Measurements from ENCODE around the gene RBM20.

The RBM20 gene

GRCh38 chr10:110671788-110672579 is 27.8 kb downstream of the RBM20 start:
- TF ChIP-seq, protein P1, sequence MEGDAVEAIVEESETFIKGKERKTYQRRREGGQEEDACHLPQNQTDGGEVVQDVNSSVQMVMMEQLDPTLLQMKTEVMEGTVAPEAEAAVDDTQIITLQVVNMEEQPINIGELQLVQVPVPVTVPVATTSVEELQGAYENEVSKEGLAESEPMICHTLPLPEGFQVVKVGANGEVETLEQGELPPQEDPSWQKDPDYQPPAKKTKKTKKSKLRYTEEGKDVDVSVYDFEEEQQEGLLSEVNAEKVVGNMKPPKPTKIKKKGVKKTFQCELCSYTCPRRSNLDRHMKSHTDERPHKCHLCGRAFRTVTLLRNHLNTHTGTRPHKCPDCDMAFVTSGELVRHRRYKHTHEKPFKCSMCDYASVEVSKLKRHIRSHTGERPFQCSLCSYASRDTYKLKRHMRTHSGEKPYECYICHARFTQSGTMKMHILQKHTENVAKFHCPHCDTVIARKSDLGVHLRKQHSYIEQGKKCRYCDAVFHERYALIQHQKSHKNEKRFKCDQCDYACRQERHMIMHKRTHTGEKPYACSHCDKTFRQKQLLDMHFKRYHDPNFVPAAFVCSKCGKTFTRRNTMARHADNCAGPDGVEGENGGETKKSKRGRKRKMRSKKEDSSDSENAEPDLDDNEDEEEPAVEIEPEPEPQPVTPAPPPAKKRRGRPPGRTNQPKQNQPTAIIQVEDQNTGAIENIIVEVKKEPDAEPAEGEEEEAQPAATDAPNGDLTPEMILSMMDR (IDR thresholded peaks at IDR 0.05; ENCODE audit: low read depth, low read length): peak; percentile 96
- Histone ChIP-seq H3K36me3 (no peaks in the 10 kb centered on the region; the same call in 1 of the 2 replicates), H3K27ac (peak overlapping the region; percentile 76), H3K4me3 (ENCODE audit: low read depth, low read length) (peak overlapping the region; percentile 90), H3K9me3 (ENCODE audit: severe bottlenecking) (no peaks in the 10 kb centered on the region), H3K27me3 (ENCODE audit: insufficient read depth, low read depth, severe bottlenecking) (no peaks in the 10 kb centered on the region)
- DNase-seq: peak; percentile 90

DNA sequence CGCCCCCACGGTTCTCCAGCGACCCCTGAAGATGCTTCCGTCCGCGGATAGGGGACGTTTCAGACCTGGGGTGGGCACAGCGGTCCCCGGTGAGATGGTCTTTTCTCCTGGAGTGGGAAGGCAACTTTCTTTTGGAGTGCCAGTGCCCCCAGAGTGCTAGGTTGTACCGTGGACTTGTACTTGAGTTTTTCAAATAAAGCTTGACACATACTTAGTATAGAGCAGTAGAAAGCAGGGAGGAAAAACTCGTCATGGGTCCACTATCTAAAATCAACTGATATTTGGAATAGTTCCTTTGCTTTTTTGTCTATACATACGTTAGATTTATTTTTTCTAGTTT is 28.4 kb downstream of the RBM20 start:
- H3K36me3 ChIP-seq: no peaks in the 10 kb centered on the region; the same call in 1 of the 2 replicates
- no peaks in the 10 kb centered on the region for H3K9me3 ChIP-seq (ENCODE audit: severe bottlenecking)
- TF ChIP-seq, protein P1 (IDR thresholded peaks at IDR 0.05; ENCODE audit: low read depth, low read length): no peak
- peak overlapping the region; percentile 90 for H3K4me3 ChIP-seq (ENCODE audit: low read depth, low read length)
- H3K27ac ChIP-seq: peak overlapping the region; percentile 76
- DNase-seq: no peak
- no peaks in the 10 kb centered on the region for H3K27me3 ChIP-seq (ENCODE audit: insufficient read depth, low read depth, severe bottlenecking)

- H3K27me3 ChIP-seq (ENCODE audit: insufficient read depth, low read depth, severe bottlenecking): no peaks in the 10 kb centered on the region
- no peak for DNase-seq
- H3K9me3 ChIP-seq (ENCODE audit: severe bottlenecking): no peaks in the 10 kb centered on the region
- no peak overlapping the region for H3K27ac ChIP-seq
- H3K4me3 ChIP-seq (ENCODE audit: low read depth, low read length): no peak overlapping the region
- TF ChIP-seq, protein P1 (IDR thresholded peaks at IDR 0.05; ENCODE audit: low read depth, low read length): no peak
- H3K36me3 ChIP-seq: no peaks in the 10 kb centered on the region; the same call in 1 of the 2 replicates
Measured at GRCh38 chr10:110676016-110676415, 31.9 kb downstream of the RBM20 start.

DNA sequence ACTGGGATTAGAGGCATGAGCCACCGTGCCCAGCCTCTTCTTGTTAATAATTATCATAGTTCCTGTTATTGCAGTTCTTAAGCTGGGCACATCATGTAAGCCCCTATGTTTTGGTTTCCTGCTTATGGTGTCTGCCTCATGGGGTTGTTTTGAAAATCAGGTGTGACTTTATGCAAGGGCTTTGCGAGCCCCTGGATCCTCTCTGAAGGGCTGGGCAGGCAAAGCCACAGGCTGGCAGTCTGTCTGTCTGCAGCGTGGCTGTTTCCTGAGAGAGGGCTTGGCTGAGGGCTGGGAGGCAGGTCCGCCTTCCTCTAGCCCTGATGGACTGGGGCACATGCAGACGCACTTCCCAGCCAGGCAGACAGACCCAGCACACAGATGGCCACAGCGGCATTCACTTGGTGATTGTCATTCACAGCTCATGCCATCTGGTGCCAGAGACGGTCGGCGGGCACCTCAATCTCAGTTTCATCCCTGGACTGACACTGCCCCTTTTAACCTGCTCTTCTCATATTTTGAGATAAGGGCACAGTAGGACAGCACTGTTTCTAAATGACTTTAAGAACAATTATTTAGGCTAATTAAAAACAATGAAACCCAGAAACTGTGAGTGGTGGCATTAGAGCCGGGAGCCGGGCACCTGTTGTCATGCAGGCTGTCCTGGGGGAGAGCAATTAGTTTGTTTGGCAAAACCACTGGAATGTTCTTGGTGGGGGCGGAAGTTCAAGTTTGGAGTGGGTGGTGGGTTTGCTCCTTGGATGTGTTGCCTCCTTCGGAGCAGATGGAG is 35.5 kb downstream of the RBM20 start:
- no peak overlapping the region for H3K27ac ChIP-seq
- no peaks in the 10 kb centered on the region for H3K27me3 ChIP-seq (ENCODE audit: insufficient read depth, low read depth, severe bottlenecking)
- TF ChIP-seq, protein P1 (IDR thresholded peaks at IDR 0.05; ENCODE audit: low read depth, low read length): no peak
- H3K36me3 ChIP-seq: no peaks in the 10 kb centered on the region
- no peak for DNase-seq
- H3K9me3 ChIP-seq (ENCODE audit: severe bottlenecking): no peaks in the 10 kb centered on the region
- no peak overlapping the region for H3K4me3 ChIP-seq (ENCODE audit: low read depth, low read length)

- TF ChIP-seq, protein P1 (IDR thresholded peaks at IDR 0.05; ENCODE audit: low read depth, low read length): no peak
- no peak for DNase-seq
Measured at GRCh38 chr10:110680273-110681020, 36.3 kb downstream of the RBM20 start.

More at GRCh38 chr10:110680273-110681020, 36.3 kb downstream of the RBM20 start:
- no peak overlapping the region for H3K27ac ChIP-seq
- no peak overlapping the region for H3K4me3 ChIP-seq (ENCODE audit: low read depth, low read length)
- no peaks in the 10 kb centered on the region for H3K36me3 ChIP-seq
- H3K9me3 ChIP-seq (ENCODE audit: severe bottlenecking): no peaks in the 10 kb centered on the region
- H3K27me3 ChIP-seq (ENCODE audit: insufficient read depth, low read depth, severe bottlenecking): no peaks in the 10 kb centered on the region

Measured in WERI-Rb-1 (cell line).